ENCODE measurements around the gene CLEC19A. TPM values are rescaled to one million over a fixed set of nuclear protein-coding genes. Genes with fewer than 3 reads are reported as not detected.
"Not testable (repeated sequence)": the region's sequence is repeated elsewhere in the genome, so short reads cannot be mapped to it uniquely, and the experiment has no call there.

The CLEC19A gene
- total RNA-seq, 1 donor from 2014 or later = not detected

DNA sequence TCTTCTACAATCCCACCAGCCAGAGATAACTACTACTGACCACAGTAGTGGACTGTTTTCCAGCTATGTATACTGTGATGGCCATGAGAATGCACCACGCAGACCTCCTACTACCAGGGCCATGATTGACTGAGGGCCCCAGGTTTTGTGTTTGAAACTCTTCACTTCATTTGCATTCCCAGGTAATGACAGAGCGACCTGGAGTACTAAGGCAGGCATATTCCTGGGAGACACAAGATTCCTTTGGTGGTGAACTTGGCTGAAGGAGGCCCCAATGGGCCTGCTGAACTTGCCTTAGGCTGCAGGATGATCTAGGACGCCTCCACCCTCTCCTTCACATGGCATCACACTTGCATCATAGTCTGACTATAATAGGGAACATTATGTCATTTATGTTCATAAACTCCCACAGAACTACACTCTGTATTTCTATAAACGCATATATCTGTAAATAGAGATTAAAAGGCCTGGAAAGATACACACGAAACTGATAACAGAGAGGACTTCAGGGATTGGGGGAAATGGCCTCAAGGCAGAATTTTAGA is 30.4 kb downstream of the CLEC19A start:
- intact Hi-C loops (cut with DNase I) = no loop called here
- no peak for DNase-seq (ENCODE audit: low spot score)

- intact Hi-C loops (cut with DNase I) = no loop called here
- no peak for DNase-seq (ENCODE audit: low spot score)
Measured at GRCh38 chr16:19316846-19317245, 31.3 kb downstream of the CLEC19A start.

DNA sequence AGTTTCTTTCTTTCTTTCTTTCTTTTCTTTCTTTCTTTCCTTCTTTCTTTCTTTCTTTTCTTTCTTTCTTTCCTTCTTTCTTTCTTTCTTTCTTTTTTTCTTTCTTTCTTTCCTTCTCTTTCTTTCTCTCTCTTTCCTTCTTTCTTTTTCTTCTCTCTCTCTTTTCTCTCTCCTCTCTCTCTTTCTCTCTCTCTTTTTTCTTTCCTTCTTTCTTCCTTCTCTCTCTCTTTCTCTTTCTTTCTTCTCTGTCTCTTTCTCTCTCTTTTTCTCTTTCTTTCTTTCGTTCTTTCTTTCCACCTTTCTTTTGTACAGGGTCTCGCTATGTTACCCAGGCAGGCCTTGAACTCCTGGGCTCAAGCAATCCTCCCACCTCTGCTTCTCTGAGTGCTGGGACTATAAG is 35.7 kb downstream of the CLEC19A start:
- DNase-seq (ENCODE audit: low spot score); intact Hi-C loops (cut with DNase I): not testable (repeated sequence)

- intact Hi-C loops (cut with DNase I) = no loop called here
- no peak for DNase-seq (ENCODE audit: low spot score)
Measured at GRCh38 chr16:19323596-19323995, 38.1 kb downstream of the CLEC19A start.

GRCh38 chr16:19328364-19328763 is 42.8 kb downstream of the CLEC19A start:
- DNase-seq (ENCODE audit: low spot score) = no peak

DNA sequence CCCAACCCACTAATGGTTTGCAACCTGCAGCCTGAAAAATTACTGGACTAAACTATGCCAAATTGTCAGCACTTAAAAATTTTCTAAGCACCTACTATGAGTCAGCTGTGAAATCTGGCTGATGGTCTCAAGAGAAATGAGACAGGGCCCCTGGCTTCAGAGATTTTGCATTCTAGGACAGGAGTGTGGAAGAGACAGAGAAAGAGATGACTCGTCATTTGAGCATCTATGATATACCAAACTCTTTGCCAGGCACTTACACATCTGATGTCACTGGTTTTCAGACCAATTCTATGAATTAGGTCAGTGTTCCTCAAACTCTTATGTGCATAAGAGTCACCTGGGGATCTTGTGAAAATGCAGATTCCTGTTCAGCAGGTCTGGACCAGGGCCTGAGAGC is 44.4 kb downstream of the CLEC19A start:
- intact Hi-C loops (cut with DNase I) = no loop called here
- no peak for DNase-seq (ENCODE audit: low spot score)

More at GRCh38 chr16:19328364-19328763, 42.8 kb downstream of the CLEC19A start:
- intact Hi-C loops (cut with DNase I) = no loop called here

GRCh38 chr16:19330841-19331397 is 45.4 kb downstream of the CLEC19A start:
- intact Hi-C loops (cut with DNase I) = no loop called here
- no peak for DNase-seq (ENCODE audit: low spot score)

GRCh38 chr16:19331794-19332193 is 46.3 kb downstream of the CLEC19A start:
- intact Hi-C loops (cut with DNase I) = no loop called here
- no peak for DNase-seq (ENCODE audit: low spot score)

GRCh38 chr16:19338335-19338734 is 52.8 kb downstream of the CLEC19A start:
- no peak for DNase-seq (ENCODE audit: low spot score)
- intact Hi-C loops (cut with DNase I) = no loop called here

DNA sequence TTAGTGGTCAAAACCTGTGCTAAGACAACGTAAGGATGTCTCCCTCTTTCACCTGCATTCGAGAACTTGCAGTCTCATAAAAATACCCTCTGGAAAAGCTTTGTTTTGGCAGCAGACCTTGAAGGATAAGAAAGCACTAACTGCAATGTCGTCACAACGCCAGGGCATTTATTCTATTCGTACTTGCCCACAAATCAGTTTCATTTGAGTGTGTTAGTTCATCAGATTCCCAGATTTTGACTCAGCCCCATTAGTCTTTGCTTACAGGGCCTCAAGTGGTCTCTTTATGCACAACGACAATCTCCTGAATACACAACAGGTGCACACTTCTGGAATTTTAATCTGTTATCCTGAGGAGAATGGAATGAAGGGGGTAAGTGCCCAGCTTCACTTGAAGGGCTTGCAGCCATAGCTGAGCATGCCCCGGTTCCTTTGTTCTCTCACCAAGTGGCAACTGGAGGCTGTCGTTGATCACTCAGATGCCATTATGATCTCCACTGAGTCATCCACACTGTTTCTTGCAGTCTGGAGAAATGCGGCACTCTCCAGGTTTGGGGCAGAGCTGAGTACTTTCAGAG is 58.8 kb downstream of the CLEC19A start:
- intact Hi-C loops (cut with DNase I) = no loop called here
- DNase-seq (ENCODE audit: low spot score) = no peak

- no peak for DNase-seq (ENCODE audit: low spot score)
- intact Hi-C loops (cut with DNase I) = no loop called here
Measured at GRCh38 chr16:19344980-19345379, 59.4 kb downstream of the CLEC19A start.

DNA sequence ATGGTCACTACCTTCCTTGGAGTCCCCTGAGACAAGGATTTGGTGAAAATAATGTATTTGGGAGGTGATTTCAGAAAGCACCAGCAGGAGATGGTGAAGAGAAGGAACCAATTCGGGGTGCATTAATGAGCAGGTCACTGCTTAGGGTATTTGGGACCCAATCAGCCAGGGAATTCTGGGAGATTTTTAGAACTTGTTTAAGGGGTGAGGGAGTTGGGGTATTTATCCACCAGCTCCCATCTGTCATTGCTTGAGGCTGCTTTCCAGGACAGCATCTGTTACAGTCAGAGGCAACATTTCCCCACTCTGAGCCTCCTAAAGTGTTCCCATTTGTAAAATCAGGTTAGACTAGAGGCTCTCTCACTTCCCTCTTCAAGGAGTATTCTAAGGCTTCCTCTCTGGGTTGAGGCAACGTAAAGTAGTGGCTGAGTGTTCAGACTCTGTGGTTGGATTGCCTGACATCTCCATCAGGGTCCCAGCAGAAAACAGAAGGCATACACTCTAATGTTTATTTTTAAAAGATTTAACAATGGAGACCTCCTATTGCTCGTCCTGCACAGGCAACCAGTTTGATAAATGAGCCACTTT is 60.9 kb downstream of the CLEC19A start:
- no peak for DNase-seq (ENCODE audit: low spot score)
- intact Hi-C loops (cut with DNase I) = no loop called here

DNA sequence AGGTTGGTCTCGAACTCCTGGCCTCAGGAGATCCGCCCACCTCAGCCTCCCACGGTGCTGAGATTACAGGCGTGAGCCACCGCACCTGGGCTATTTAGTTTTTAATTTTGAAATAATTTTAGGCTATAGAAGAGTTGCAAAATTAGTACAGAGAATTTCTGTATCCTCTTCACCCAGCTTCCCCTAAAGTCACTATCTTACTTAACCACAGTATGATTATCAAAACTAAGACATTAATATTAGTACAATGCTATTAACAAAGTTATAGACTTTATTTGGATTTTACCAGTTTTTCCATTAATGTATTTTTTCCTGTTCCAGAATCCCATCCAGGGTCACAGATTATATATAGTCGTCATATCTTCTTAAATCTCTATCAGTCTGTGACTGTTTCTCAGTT is 62.6 kb downstream of the CLEC19A start:
- intact Hi-C loops (cut with DNase I) = no loop called here

DNA sequence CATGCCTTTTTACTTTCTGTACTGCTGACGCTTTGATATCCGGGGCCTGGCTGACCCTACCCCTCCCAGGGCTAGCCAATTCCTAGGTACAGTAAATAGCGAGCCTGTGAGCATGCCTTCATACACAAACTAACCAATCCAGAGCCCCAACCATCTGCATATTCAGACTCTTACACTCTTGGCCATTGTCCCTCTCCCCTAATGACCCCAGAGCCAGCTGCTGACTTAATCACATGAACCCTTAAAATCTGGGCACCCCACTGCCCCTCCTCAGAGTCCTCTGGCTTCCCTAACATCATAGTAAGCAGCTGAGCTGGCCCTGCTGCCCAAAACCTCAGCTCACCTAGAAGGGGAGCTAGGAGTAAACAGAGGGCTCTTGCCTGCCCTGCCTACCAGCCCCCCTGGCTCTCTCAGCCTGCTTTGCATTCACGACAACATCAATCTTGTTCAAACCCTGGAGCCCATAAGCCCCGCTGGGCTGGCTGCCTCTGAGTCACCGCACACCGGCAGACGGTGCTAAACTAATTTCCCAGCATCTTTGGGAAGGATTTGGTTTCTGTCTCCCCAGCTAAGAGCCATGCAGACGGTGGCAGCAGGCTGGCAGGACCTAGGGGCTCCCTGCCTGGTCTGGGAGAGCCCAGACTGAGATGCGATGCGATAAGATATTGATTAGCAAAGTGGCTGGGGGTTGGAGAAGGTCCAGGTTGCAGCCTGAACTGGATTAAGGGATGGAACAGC is 63.2 kb downstream of the CLEC19A start:
- intact Hi-C loops (cut with DNase I) = no loop called here
- DNase-seq (ENCODE audit: low spot score) = no peak

More for the DNA sequence above, 62.6 kb downstream of the CLEC19A start:
- DNase-seq (ENCODE audit: low spot score) = no peak

DNA sequence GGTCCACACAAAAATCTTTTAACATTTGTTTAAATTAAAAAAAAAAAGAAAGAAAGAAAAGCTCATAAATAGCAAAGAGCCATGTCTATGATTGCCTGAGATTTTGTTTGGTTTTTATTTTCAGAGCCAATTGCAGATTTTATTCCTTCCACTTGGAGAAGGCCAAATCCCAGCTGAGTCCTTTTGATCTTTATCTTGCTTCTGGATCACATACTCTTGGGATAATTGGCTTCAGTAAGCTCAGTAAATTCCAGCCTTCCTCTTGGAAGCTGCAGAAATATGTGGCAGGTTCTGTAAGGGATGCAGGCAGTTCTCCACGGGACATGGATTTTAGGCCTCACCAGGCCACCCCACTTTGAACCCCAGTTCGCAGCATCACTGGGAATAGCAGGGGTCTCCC is 68.8 kb downstream of the CLEC19A start:
- no peak for DNase-seq (ENCODE audit: low spot score)
- intact Hi-C loops (cut with DNase I) = loop anchor here (2.0 kb wide), 1 partner anchor 20 kb away; no protein-coding TSS in a partner anchor

GRCh38 chr16:19356024-19356952 is 70.8 kb downstream of the CLEC19A start:
- intact Hi-C loops (cut with DNase I) = no loop called here

GRCh38 chr16:19359556-19359955 is 74.0 kb downstream of the CLEC19A start:
- no peak for DNase-seq (ENCODE audit: low spot score)
- intact Hi-C loops (cut with DNase I) = no loop called here

More at GRCh38 chr16:19356024-19356952, 70.8 kb downstream of the CLEC19A start:
- no peak for DNase-seq (ENCODE audit: low spot score)

All from cardiac septum (tissue), 1 donor.